ENCODE results near the gene KCNC4.

Gene KCNC4

DNA sequence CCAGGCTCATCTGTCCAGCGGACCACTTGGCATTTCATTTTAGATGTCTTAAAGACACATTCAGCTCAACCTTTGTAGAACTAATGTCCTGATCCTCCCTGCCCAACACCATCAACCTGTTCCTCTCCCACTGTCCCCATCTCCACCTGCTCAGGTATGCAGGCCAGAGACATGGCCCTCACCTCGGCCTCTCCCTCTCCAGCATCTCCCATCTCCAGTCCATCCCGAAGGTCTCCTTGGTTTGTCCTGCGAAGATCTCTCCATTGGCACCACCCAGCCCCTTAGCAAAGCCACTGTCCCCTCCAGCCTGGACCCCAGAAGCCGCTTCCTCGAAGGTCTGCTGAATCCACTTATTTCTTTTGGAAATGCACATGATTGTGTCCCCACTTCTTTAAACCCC lies 20.9 kb upstream of the KCNC4 start:
- no peak overlapping the region for H3K4me2 ChIP-seq (ENCODE audit: insufficient read depth, low read length, poor library complexity, severe bottlenecking)
- H4K8ac ChIP-seq (ENCODE audit: low read depth, low read length), result no peak overlapping the region
- no peak overlapping the region for H2AFZ ChIP-seq (ENCODE audit: low read length)
- H2AK5ac ChIP-seq (ENCODE audit: low read depth, low read length), result no peak overlapping the region
- H2BK12ac ChIP-seq (ENCODE audit: low read length), result no peak overlapping the region
- no peak overlapping the region for H3K4me3 ChIP-seq (ENCODE audit: low read length in 2 of 2)
- no peak overlapping the region for H2BK120ac ChIP-seq (ENCODE audit: low read depth, low read length)
- no peaks in the 10 kb centered on the region for H3K36me3 ChIP-seq (replicated peaks in 1 of 2; ENCODE audit: control insufficient read depth in 2 of 2, insufficient read depth in 2 of 2, low read length in 2 of 2)
- H3K79me1 ChIP-seq (ENCODE audit: low read depth, low read length), result no peaks in the 10 kb centered on the region
- H4K91ac ChIP-seq (ENCODE audit: low read depth, low read length, poor library complexity), result no peak overlapping the region
- H3K23ac ChIP-seq (ENCODE audit: low read depth, low read length, poor library complexity), result no peak overlapping the region
- H3K4me1 ChIP-seq (ENCODE audit: control insufficient read depth in 2 of 2, insufficient read depth in 1 of 2, low read depth in 1 of 2, low read length in 2 of 2), result no peaks in the 10 kb centered on the region
- WGBS, 2 donors (ENCODE audit: extremely low coverage in 2 of 2, insufficient read length in 2 of 2, insufficient replicate concordance in 1 of 2), result no CpG with 5 or more reads among the region's 6 CpGs
- H3K27me3 ChIP-seq (ENCODE audit: control insufficient read depth in 3 of 3, insufficient read depth in 3 of 3, low read depth in 1 of 3, low read length in 3 of 3), result peaks cover 0 to 64% (median 0%) of the 10 kb centered on the region in 3 experiments
- no peak overlapping the region for H3K14ac ChIP-seq (ENCODE audit: low read length)
- no peaks in the 10 kb centered on the region for H3K9me3 ChIP-seq (replicated peaks in 1 of 2; ENCODE audit: control insufficient read depth in 2 of 2, insufficient read depth in 1 of 2, low read depth in 1 of 2, low read length in 2 of 2)
- no peak overlapping the region for H3K18ac ChIP-seq (ENCODE audit: low read length)
- no peak overlapping the region for H2BK5ac ChIP-seq (ENCODE audit: low read length)
- no peak for DNase-seq (ENCODE audit: low spot score)
- no peak overlapping the region for H3K9ac ChIP-seq (ENCODE audit: low read depth, low read length, poor library complexity)
- no peak overlapping the region for H3K27ac ChIP-seq (replicated peaks; ENCODE audit: low read length)
- H2BK15ac ChIP-seq (ENCODE audit: low read length), result no peak overlapping the region
- H3K4ac ChIP-seq (ENCODE audit: low read length), result no peak overlapping the region

DNA sequence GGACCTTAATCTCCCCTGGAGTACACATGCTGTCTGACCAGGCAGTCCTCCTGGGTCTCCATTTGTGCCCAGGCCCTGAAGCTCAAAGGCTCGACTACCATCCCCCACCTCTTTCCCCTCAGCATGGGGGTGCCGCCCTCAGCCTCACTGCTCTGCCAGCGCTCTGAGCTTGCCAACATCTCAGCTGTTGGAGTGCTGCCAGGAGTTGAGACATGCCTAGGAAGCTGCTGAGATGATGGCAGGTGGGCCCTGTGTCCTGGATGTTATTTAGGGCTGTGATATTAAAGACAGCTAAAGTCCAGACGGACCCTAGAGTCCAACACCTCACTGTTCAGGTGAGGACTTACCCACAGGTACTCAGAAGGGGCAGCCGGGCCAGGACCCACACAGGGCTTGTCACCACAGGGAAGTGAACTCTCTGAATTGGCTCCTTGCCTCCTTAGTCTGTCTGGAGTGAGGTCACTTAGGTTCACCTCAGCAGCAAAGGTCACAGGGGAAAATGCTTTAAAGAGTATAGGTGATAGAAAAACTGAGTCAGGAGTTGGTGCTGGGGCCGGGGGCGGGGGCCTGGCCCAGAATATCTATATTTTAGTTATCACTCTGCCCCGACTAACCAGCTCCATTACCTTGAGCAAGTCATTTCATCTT lies 19.7 kb upstream of the KCNC4 start:
- no peak for DNase-seq (ENCODE audit: low spot score)
- H3K27me3 ChIP-seq (ENCODE audit: control insufficient read depth in 3 of 3, insufficient read depth in 3 of 3, low read depth in 1 of 3, low read length in 3 of 3), result peaks cover 0 to 60% (median 0%) of the 10 kb centered on the region in 3 experiments
- no peak overlapping the region for H2BK12ac ChIP-seq (ENCODE audit: low read length)
- no peak overlapping the region for H3K18ac ChIP-seq (ENCODE audit: low read length)
- H3K4me2 ChIP-seq (ENCODE audit: insufficient read depth, low read length, poor library complexity, severe bottlenecking), result no peak overlapping the region
- H3K4ac ChIP-seq (ENCODE audit: low read length), result no peak overlapping the region
- no peaks in the 10 kb centered on the region for H3K79me1 ChIP-seq (ENCODE audit: low read depth, low read length)
- no peak overlapping the region for H2AK5ac ChIP-seq (ENCODE audit: low read depth, low read length)
- H3K4me3 ChIP-seq (ENCODE audit: low read length in 2 of 2), result no peak overlapping the region
- no peaks in the 10 kb centered on the region for H3K9me3 ChIP-seq (replicated peaks in 1 of 2; ENCODE audit: control insufficient read depth in 2 of 2, insufficient read depth in 1 of 2, low read depth in 1 of 2, low read length in 2 of 2)
- no peak overlapping the region for H4K91ac ChIP-seq (ENCODE audit: low read depth, low read length, poor library complexity)
- H4K8ac ChIP-seq (ENCODE audit: low read depth, low read length), result no peak overlapping the region
- no peak overlapping the region for H3K14ac ChIP-seq (ENCODE audit: low read length)
- no peak overlapping the region for H2BK5ac ChIP-seq (ENCODE audit: low read length)
- no CpG with 5 or more reads among the region's 8 CpGs for WGBS, 2 donors (ENCODE audit: extremely low coverage in 2 of 2, insufficient read length in 2 of 2, insufficient replicate concordance in 1 of 2)
- no peak overlapping the region for H3K23ac ChIP-seq (ENCODE audit: low read depth, low read length, poor library complexity)
- H2BK120ac ChIP-seq (ENCODE audit: low read depth, low read length), result no peak overlapping the region
- no peak overlapping the region for H3K27ac ChIP-seq (replicated peaks; ENCODE audit: low read length)
- H3K9ac ChIP-seq (ENCODE audit: low read depth, low read length, poor library complexity), result no peak overlapping the region
- no peaks in the 10 kb centered on the region for H3K4me1 ChIP-seq (ENCODE audit: control insufficient read depth in 2 of 2, insufficient read depth in 1 of 2, low read depth in 1 of 2, low read length in 2 of 2)
- no peaks in the 10 kb centered on the region for H3K36me3 ChIP-seq (replicated peaks in 1 of 2; ENCODE audit: control insufficient read depth in 2 of 2, insufficient read depth in 2 of 2, low read length in 2 of 2)
- H2AFZ ChIP-seq (ENCODE audit: low read length), result no peak overlapping the region
- H2BK15ac ChIP-seq (ENCODE audit: low read length), result no peak overlapping the region

DNA sequence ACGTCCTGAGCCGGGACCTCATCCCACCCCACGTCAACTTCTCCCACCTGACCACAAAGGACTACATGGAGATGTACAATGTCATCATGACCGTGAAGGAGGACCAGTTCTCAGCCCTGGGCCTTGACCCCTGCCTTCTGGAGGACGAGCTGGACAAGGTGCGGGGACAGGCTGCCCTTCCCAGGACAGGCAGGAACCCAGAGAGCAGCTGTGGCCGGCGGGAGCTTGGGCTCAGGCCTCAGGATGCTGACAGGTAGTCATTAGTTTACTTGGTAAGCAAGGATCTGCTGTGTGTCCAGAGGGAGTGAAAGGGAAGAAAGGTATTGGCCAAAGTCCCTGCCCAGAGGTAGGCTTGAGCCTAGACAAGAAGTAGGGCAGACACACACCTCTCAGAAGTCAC lies 17.6 kb upstream of the KCNC4 start:
- H3K27ac ChIP-seq (replicated peaks; ENCODE audit: low read length), result no peak overlapping the region
- peak overlapping the region; percentile 59 for H3K18ac ChIP-seq (ENCODE audit: low read length)
- no peak overlapping the region for H3K4me2 ChIP-seq (ENCODE audit: insufficient read depth, low read length, poor library complexity, severe bottlenecking)
- H3K14ac ChIP-seq (ENCODE audit: low read length), result peak overlapping the region; percentile 76
- peak overlapping the region; percentile 12 for H3K23ac ChIP-seq (ENCODE audit: low read depth, low read length, poor library complexity)
- H4K91ac ChIP-seq (ENCODE audit: low read depth, low read length, poor library complexity), result no peak overlapping the region
- H3K4me1 ChIP-seq (ENCODE audit: control insufficient read depth in 2 of 2, insufficient read depth in 1 of 2, low read depth in 1 of 2, low read length in 2 of 2), result peaks cover 0 to 5% of the 10 kb centered on the region in 2 donors
- H4K8ac ChIP-seq (ENCODE audit: low read depth, low read length), result no peak overlapping the region
- no peak for DNase-seq (ENCODE audit: low spot score)
- WGBS, 2 donors (ENCODE audit: extremely low coverage in 2 of 2, insufficient read length in 2 of 2, insufficient replicate concordance in 1 of 2), result no CpG with 5 or more reads among the region's 8 CpGs
- H3K4me3 ChIP-seq (ENCODE audit: low read length in 2 of 2), result no peak overlapping the region
- no peak overlapping the region for H2AFZ ChIP-seq (ENCODE audit: low read length)
- H3K4ac ChIP-seq (ENCODE audit: low read length), result no peak overlapping the region
- H3K79me1 ChIP-seq (ENCODE audit: low read depth, low read length), result no peaks in the 10 kb centered on the region
- H2BK5ac ChIP-seq (ENCODE audit: low read length), result peak overlapping the region; percentile 39
- no peak overlapping the region for H2BK120ac ChIP-seq (ENCODE audit: low read depth, low read length)
- no peak overlapping the region for H2BK15ac ChIP-seq (ENCODE audit: low read length)
- no peak overlapping the region for H3K9ac ChIP-seq (ENCODE audit: low read depth, low read length, poor library complexity)
- no peak overlapping the region for H2BK12ac ChIP-seq (ENCODE audit: low read length)
- no peaks in the 10 kb centered on the region for H3K36me3 ChIP-seq (replicated peaks in 1 of 2; ENCODE audit: control insufficient read depth in 2 of 2, insufficient read depth in 2 of 2, low read length in 2 of 2)
- no peaks in the 10 kb centered on the region for H3K9me3 ChIP-seq (replicated peaks in 1 of 2; ENCODE audit: control insufficient read depth in 2 of 2, insufficient read depth in 1 of 2, low read depth in 1 of 2, low read length in 2 of 2)
- H2AK5ac ChIP-seq (ENCODE audit: low read depth, low read length), result no peak overlapping the region
- peaks cover 0 to 46% (median 0%) of the 10 kb centered on the region in 3 experiments for H3K27me3 ChIP-seq (ENCODE audit: control insufficient read depth in 3 of 3, insufficient read depth in 3 of 3, low read depth in 1 of 3, low read length in 3 of 3)

DNA sequence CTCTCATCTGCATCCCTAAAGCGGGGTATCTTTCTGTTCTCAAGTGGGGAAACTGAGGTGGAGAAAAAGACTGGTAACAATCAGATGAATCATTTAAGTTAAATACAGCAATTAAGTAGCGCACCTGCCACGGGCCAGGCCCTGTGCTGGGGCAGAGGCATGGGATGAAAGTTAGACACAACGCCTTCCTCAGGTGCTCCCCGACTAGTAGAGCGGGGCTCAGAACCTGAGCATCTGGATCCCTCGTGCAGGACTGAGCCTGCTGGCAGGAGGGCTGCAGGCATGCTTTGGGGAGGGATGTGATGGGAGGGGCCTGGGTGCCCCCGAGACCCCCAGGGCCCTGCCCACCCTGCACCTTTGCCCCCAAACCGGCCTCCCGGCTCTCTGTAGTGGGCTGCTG lies 14.9 kb upstream of the KCNC4 start:
- no peak overlapping the region for H3K9ac ChIP-seq (ENCODE audit: low read depth, low read length, poor library complexity)
- no peak overlapping the region for H4K8ac ChIP-seq (ENCODE audit: low read depth, low read length)
- no peak for DNase-seq (ENCODE audit: low spot score)
- no peaks in the 10 kb centered on the region for H3K79me1 ChIP-seq (ENCODE audit: low read depth, low read length)
- H2BK120ac ChIP-seq (ENCODE audit: low read depth, low read length), result no peak overlapping the region
- H3K14ac ChIP-seq (ENCODE audit: low read length), result no peak overlapping the region
- no peak overlapping the region for H3K27ac ChIP-seq (replicated peaks; ENCODE audit: low read length)
- no peak overlapping the region for H4K91ac ChIP-seq (ENCODE audit: low read depth, low read length, poor library complexity)
- no peaks in the 10 kb centered on the region for H3K9me3 ChIP-seq (replicated peaks in 1 of 2; ENCODE audit: control insufficient read depth in 2 of 2, insufficient read depth in 1 of 2, low read depth in 1 of 2, low read length in 2 of 2)
- H3K18ac ChIP-seq (ENCODE audit: low read length), result no peak overlapping the region
- no peaks in the 10 kb centered on the region for H3K36me3 ChIP-seq (replicated peaks in 1 of 2; ENCODE audit: control insufficient read depth in 2 of 2, insufficient read depth in 2 of 2, low read length in 2 of 2)
- H3K4me1 ChIP-seq (ENCODE audit: control insufficient read depth in 2 of 2, insufficient read depth in 1 of 2, low read depth in 1 of 2, low read length in 2 of 2), result peaks cover 0 to 5% of the 10 kb centered on the region in 2 donors
- H3K23ac ChIP-seq (ENCODE audit: low read depth, low read length, poor library complexity), result no peak overlapping the region
- no peak overlapping the region for H2BK5ac ChIP-seq (ENCODE audit: low read length)
- H3K4me2 ChIP-seq (ENCODE audit: insufficient read depth, low read length, poor library complexity, severe bottlenecking), result no peak overlapping the region
- no peak overlapping the region for H2AFZ ChIP-seq (ENCODE audit: low read length)
- peaks cover 0 to 39% (median 0%) of the 10 kb centered on the region in 3 experiments for H3K27me3 ChIP-seq (ENCODE audit: control insufficient read depth in 3 of 3, insufficient read depth in 3 of 3, low read depth in 1 of 3, low read length in 3 of 3)
- H2AK5ac ChIP-seq (ENCODE audit: low read depth, low read length), result no peak overlapping the region
- no peak overlapping the region for H2BK15ac ChIP-seq (ENCODE audit: low read length)
- H2BK12ac ChIP-seq (ENCODE audit: low read length), result no peak overlapping the region
- no peak overlapping the region for H3K4ac ChIP-seq (ENCODE audit: low read length)
- no CpG with 5 or more reads among the region's 10 CpGs for WGBS, 2 donors (ENCODE audit: extremely low coverage in 2 of 2, insufficient read length in 2 of 2, insufficient replicate concordance in 1 of 2)
- no peak overlapping the region for H3K4me3 ChIP-seq (ENCODE audit: low read length in 2 of 2)

Data from neuronal stem cell (in vitro differentiated cells).